HG03139 (cell line): Measurements from ENCODE around the gene CDK17.
A peak's percentile ranks its signal among the peaks of the same experiment; 100 is the strongest.
"Not testable (repeated sequence)": the region's sequence is repeated elsewhere in the genome, so short reads cannot be mapped to it uniquely, and the experiment has no call there.

Experiments
- ATAC-seq: cut with Tn5 transposase; IDR thresholded peaks from one replicate; pipeline ENCODE4 v1.9.1; 2021; ENCODE audit not compliant: unreplicated experiment

Gene CDK17

GRCh38 chr12:96359328-96359727, 40.9 kb downstream of the CDK17 start:
- no peak for ATAC-seq

- no peak for ATAC-seq
Measured at GRCh38 chr12:96356831-96357230, 43.4 kb downstream of the CDK17 start.

GRCh38 chr12:96354844-96355534, 45.2 kb downstream of the CDK17 start:
- ATAC-seq = no peak

DNA sequence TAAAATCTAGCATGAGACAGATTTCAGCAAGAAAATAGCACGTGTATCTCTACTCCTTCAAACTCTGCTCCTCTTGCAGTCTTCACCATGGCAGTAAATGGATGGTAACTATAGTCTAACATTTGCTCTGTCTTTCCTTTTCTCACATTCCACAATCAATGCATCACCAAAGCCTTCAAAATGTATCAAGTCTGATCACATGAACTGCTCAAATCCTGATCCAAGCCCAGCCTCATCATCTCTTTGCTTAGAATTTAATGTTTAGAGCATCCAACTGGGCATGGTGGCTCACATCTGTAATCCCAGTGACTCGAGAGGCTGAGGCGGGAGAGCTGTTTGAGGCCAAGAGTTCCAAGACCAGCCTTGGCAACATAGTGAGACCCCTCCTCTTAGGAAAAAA, 45.9 kb downstream of the CDK17 start:
- no peak for ATAC-seq

GRCh38 chr12:96352161-96352835, 47.9 kb downstream of the CDK17 start:
- ATAC-seq = no peak

DNA sequence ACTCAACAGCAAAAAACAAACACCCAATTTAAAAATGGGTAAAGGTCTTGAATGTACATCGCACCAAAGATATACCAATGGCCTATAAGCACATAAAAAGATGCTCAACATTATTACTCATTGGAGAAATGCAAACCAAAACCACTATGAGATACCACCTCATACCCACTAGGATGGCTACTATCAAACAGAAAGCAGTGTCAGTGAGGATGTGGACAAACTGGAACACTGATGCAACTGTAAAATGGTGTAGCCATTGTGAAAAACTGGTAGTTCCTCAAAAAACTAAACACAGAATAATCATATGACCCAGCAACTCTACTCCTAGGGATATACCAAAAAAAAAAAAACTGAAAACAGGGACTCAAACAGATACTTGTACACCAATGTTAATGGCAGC, 49.3 kb downstream of the CDK17 start:
- ATAC-seq = no peak

- no peak for ATAC-seq
Measured at GRCh38 chr12:96347130-96347699, 53.0 kb downstream of the CDK17 start.

DNA sequence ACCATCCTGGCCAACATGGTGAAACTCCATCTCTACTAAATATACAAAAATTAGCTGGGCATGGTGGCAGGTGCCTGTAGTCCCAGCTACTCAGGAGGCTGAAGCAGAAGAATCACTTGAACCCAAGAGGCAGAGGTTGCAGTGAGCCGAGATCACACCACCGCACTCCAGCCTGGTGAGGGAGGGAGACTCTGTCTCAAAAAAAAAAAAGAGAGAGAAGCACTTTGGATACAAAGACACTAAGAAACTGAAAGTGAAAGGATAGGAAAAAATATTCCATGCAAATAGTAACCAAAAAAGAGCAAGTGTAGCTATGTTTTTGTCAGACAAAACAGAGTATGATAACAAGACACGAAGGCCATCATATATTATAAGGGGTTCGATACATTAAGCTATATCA, 53.5 kb downstream of the CDK17 start:
- ATAC-seq = not testable (repeated sequence)

GRCh38 chr12:96344124-96344695, 56.0 kb downstream of the CDK17 start:
- ATAC-seq = no peak

DNA sequence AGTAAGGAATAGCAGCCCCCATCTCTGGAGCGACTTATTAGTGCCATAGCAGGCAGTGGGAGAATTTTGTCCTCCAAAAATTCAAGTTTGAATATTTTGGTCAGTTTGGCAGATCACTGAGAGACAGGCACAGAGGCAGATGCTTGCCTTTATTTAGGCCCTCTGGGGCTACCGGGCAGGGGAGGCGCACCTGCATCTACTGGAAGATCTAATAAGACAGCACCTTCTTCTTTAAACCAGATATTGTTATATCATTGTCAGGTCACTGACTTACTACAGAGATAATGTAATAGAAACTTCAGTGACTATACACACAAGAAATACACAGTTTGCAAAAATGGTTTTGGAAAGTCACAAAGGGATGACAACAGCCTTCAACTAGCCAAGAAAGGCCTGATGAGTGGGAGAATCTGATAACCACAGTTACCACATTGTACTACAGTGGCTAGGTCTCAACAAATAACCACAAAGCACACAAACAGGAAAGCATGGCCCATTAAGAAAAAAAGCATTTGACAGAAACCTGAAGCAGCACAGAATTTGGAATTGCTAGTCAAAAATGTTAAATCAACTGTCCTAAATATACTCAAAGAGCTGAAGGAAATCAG, 56.8 kb downstream of the CDK17 start:
- ATAC-seq = no peak

DNA sequence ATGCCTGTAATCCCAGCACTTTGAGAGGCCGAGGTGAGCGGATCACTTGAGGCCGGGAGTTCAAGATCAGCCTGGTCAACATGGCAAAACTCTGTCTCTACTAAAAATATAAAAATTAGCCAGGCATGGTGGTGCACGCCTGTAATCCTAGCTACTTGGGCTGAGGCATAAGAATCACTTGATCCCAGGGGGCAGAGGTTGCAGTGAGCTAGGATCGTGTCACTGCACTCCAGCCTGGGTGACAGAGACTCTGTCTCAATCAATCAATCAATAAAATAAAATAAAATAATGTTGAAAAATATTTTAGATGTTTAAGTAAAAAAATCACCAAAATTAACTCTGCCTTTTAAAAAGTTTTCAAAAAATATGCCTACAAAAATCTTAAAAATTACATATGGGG, 60.6 kb downstream of the CDK17 start:
- ATAC-seq = not testable (repeated sequence)

DNA sequence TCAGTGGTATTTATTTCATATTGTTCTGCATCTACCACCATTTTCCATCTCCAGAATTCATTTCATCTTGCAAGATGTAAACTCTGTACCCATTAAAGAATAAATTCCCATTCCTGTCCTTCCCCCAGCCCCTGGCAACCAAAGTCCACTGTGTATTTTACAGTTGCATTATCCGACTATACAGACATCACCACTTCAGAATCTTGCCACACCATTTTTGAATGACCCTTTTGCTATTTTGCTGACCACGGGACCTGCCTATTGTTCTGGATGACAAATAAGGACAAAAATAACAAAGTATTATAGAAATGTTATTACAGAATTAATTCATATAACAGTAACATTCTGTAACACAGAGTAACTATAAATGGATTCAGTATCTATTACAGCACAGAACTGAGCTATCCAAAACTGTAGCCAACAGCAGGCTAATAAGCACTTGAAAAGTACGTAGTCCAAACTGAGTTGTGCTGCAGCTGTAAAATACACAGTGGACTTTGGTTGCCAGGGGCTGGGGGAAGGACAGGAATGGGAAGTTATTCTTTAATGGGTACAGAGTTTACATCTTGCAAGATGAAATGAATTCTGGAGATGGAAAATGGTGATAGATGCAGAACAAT, 61.3 kb downstream of the CDK17 start:
- no peak for ATAC-seq

GRCh38 chr12:96337953-96338352, 62.3 kb downstream of the CDK17 start:
- no peak for ATAC-seq

DNA sequence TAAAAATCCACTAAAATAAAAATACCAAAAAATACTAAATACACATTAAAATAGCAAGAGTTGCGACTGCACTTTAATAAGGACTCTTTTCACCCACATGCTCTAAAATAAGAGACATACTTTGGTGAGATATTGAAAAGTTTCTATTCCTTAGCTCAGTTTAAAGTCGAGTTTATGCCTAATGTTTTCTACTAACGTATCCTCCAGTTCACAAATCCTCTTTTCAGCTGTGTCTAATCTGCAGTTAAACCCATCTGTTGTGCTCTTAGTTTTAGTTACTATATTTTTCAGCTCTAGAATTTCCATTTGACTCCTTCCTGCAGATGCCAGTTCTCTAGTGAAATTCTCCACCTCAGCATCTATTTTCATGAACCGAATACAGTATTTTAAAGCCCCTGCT, 63.8 kb downstream of the CDK17 start:
- no peak for ATAC-seq

GRCh38 chr12:96335270-96335669, 65.0 kb downstream of the CDK17 start:
- ATAC-seq = peak; percentile 58

- ATAC-seq = no peak
Measured at GRCh38 chr12:96334502-96334901, 65.7 kb downstream of the CDK17 start.

DNA sequence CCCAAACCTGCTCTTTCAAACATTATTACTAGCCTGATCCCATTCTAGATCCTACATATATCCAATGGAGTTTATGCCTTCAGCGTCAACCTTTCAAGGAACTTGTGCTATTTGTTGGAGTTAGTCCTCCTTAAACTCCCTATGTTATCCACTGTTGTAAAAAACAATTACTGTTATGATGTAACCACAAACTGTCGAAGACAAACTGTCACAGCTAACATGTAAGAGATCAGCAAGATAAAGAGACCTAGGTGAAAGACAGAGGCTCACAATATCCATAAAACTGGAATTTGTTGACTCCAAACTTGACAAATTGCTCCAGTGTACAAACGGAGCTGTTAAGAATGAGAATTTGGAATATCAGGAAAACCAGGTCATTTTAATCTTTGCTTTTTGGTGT, 70.7 kb downstream of the CDK17 start:
- no peak for ATAC-seq

GRCh38 chr12:96329018-96329417, 71.2 kb downstream of the CDK17 start:
- no peak for ATAC-seq

DNA sequence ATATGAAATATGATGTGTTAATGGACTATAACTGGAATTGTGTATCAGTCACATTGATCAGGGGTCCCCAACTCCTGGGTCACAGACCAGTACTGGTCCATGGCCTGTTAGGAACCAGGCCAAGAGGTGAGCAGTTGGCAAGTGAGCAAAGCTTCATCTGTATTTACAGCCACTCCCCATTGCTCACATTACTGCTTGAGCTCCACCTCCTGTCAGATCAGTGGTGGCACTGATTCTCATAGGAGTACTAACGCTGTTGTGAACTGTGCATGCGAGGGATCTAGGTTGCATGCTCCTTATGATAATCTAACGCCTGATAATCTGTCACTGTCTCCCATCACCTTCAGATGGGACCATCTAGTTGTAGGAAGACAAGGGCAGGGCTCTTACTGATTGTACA, 72.3 kb downstream of the CDK17 start:
- ATAC-seq = peak; percentile 28

- peak; percentile 77 for ATAC-seq
Measured at GRCh38 chr12:96327346-96327745, 72.9 kb downstream of the CDK17 start.

GRCh38 chr12:96326628-96327227, 73.5 kb downstream of the CDK17 start:
- ATAC-seq = no peak
